K562 (cell line): Measurements from ENCODE around the gene ETV2. TPM values are rescaled to one million over a fixed set of nuclear protein-coding genes. Genes with fewer than 3 reads are reported as not detected.

ENCODE experiments used
- PKNOX1 ChIP-seq: fragments of 450-650 bp; IDR thresholded peaks from 2 replicates; pipeline ENCODE4 v1.6.1; 2016
- SP1 ChIP-seq: sonication (generic); formaldehyde crosslinking; IDR thresholded peaks from 2 replicates; pipeline ENCODE4 v1.8.1; 2022; ENCODE audit warnings: mild to moderate bottlenecking, missing genetic modification reagents
- TCF7 ChIP-seq: sonication (generic); IDR thresholded peaks from 2 replicates; pipeline ENCODE4 v1.6.1; 2016; ENCODE audit warnings: antibody characterized with exemption, borderline replicate concordance
- VEZF1 ChIP-seq: fragments of 200-800 bp; sonication (Bioruptor generic); IDR thresholded peaks from 2 replicates; pipeline ENCODE4 v1.6.1; 2017; ENCODE audit warnings: missing genetic modification characterization, missing compliant biosample characterization
- ZFPM2 ChIP-seq: fragments of 250-450 bp; sonication (Bioruptor Pico); IDR thresholded peaks from 2 replicates; pipeline ENCODE4 v1.5.1; 2022; ENCODE audit warnings: mild to moderate bottlenecking
- polyA plus RNA-seq, 8 experiments: library from polyadenylated mRNA; depleted of rRNA in 4 of 8; stranded (reverse) in 5 of 8; unstranded in 3 of 8; fragments of >200 nt; fragmentation: Nextera tagmentation in 2 of 8; fragmentation: Illumina TruSeq in 1 of 8; extraction: Ambion mirVana in 2 of 8; extraction: Trizol in 1 of 8; gene quantifications; 2 replicates each; pipeline versions ENCODE4 v1.2.1 to v1.2.3, GENCODE V29; 2011 to 2014; ENCODE audit warnings: inconsistent platforms in 1 of 8, missing spikeins in 1 of 8
- total RNA-seq, 7 experiments: library from RNA; depleted of rRNA in 6 of 7; stranded (reverse); fragments of >200 nt in 6 of 7; fragmentation: Illumina TruSeq in 2 of 7; extraction: Trizol in 2 of 7; gene quantifications; 2 replicates each; pipeline versions ENCODE4 v1.2.1 to v1.2.3, GENCODE V29; 2011 to 2021; ENCODE audit warnings: low replicate concordance in 1 of 7
- TF ChIP-seq, protein P1 (sequence below), 2 experiments: fragments of 450-650 bp in 1 of 2; sonication (generic) in 1 of 2; formaldehyde crosslinking in 1 of 2; IDR thresholded peaks; 2 replicates each; pipeline versions ENCODE4 v1.7.1 to v1.9.0; 2016 to 2022; ENCODE audit warnings: inconsistent platforms in 1 of 2, mild to moderate bottlenecking in 1 of 2, missing genetic modification reagents in 1 of 2
- TF ChIP-seq, protein P2 (sequence below), 2 experiments: IDR thresholded peaks in 1 of 2; conservative IDR thresholded peaks in 1 of 2; 2 replicates each; pipeline ENCODE4 v1.6.1; 2016; ENCODE audit warnings: low read depth in 2 of 2, mild to moderate bottlenecking in 1 of 2, missing compliant biosample characterization in 1 of 2, missing genetic modification characterization in 1 of 2, moderate library complexity in 1 of 2
- TF ChIP-seq, protein P3 (sequence below): fragments of 450-650 bp; formaldehyde crosslinking; conservative IDR thresholded peaks from 2 replicates; pipeline ENCODE4 v1.4.0; 2022; ENCODE audit warnings: mild to moderate bottlenecking, missing genetic modification characterization

Gene ETV2
- total and polyA plus RNA-seq, 9 of the 15 experiments (the other 6 are each of a cell fraction or from before 2014, with no cell fraction given) = 0.11 to 3.7 (median 0.55) TPM

DNA sequence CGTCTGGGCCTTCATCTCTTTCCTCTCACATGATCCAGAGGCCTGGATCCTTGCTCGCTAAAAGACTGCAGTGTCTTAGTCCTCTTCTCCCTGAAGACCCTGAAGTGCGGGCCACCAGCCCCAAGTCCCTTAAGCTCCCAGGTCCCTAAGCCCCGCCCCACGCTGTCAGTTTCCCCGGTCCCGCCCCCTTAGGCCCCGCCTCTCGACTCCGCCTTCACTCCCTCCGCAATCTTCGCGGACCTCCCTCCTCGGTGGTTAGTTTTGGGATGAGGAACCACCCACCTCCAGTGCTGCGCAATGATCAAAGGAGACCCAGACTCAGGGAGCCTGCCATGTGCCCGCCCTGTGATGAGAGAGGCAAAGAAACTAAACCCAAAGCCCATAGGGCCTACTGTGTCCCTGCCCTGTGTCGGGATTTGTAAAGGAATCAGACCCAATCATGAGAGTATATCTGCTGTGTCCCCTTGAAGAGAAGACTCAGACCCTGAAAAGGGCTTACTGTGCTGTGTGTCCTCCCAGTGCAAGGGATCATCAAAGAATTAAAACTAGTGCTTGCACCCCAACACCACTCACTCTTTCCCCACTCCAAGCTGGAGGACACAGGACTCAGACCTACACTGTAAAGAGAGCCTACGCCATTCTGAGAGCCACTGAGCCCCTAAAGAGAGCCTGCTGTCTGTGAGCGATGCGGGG, 3.6 kb downstream of the ETV2 start (continued):
- TF ChIP-seq, protein P1, sequence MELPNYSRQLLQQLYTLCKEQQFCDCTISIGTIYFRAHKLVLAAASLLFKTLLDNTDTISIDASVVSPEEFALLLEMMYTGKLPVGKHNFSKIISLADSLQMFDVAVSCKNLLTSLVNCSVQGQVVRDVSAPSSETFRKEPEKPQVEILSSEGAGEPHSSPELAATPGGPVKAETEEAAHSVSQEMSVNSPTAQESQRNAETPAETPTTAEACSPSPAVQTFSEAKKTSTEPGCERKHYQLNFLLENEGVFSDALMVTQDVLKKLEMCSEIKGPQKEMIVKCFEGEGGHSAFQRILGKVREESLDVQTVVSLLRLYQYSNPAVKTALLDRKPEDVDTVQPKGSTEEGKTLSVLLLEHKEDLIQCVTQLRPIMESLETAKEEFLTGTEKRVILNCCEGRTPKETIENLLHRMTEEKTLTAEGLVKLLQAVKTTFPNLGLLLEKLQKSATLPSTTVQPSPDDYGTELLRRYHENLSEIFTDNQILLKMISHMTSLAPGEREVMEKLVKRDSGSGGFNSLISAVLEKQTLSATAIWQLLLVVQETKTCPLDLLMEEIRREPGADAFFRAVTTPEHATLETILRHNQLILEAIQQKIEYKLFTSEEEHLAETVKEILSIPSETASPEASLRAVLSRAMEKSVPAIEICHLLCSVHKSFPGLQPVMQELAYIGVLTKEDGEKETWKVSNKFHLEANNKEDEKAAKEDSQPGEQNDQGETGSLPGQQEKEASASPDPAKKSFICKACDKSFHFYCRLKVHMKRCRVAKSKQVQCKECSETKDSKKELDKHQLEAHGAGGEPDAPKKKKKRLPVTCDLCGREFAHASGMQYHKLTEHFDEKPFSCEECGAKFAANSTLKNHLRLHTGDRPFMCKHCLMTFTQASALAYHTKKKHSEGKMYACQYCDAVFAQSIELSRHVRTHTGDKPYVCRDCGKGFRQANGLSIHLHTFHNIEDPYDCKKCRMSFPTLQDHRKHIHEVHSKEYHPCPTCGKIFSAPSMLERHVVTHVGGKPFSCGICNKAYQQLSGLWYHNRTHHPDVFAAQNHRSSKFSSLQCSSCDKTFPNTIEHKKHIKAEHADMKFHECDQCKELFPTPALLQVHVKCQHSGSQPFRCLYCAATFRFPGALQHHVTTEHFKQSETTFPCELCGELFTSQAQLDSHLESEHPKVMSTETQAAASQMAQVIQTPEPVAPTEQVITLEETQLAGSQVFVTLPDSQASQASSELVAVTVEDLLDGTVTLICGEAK (IDR thresholded peaks at IDR 0.05) = 0 out of 2 replicates have a peak, but pooled peaks have one; percentile 14
- TF ChIP-seq, protein P1 (CRISPR knock-in tag; IDR thresholded peaks at IDR 0.05) = no peak
- no peak for TF ChIP-seq ZFPM2 (CRISPR knock-in tag)
- TF ChIP-seq SP1 (CRISPR knock-in tag) = peak; percentile 12; the same call in 1 of the 2 replicates
- peak; percentile 85 for TF ChIP-seq PKNOX1
- TF ChIP-seq VEZF1 (CRISPR knock-in tag) = no peak
- TF ChIP-seq, protein P2, sequence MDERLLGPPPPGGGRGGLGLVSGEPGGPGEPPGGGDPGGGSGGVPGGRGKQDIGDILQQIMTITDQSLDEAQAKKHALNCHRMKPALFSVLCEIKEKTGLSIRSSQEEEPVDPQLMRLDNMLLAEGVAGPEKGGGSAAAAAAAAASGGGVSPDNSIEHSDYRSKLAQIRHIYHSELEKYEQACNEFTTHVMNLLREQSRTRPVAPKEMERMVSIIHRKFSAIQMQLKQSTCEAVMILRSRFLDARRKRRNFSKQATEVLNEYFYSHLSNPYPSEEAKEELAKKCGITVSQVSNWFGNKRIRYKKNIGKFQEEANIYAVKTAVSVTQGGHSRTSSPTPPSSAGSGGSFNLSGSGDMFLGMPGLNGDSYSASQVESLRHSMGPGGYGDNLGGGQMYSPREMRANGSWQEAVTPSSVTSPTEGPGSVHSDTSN (CRISPR knock-in tag; IDR thresholded peaks at IDR 0.05; ENCODE audit: low read depth) = no peak
- TF ChIP-seq, protein P2 (tag; conservative IDR thresholded peaks at IDR 0.05; ENCODE audit: low read depth) = 0 out of 2 replicates have a peak, but pooled peaks have one; percentile 9
- TF ChIP-seq, protein P3, sequence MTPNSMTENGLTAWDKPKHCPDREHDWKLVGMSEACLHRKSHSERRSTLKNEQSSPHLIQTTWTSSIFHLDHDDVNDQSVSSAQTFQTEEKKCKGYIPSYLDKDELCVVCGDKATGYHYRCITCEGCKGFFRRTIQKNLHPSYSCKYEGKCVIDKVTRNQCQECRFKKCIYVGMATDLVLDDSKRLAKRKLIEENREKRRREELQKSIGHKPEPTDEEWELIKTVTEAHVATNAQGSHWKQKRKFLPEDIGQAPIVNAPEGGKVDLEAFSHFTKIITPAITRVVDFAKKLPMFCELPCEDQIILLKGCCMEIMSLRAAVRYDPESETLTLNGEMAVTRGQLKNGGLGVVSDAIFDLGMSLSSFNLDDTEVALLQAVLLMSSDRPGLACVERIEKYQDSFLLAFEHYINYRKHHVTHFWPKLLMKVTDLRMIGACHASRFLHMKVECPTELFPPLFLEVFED = no peak
- TF ChIP-seq TCF7 = peak; percentile 58; the same call in 1 of the 2 replicates
